CD4-positive, alpha-beta T cell treated with Interferon alpha-2 for 1 hour (primary cell): Measurements from ENCODE around the gene METTL5.
"Not testable (repeated sequence)": the region's sequence is repeated elsewhere in the genome, so short reads cannot be mapped to it uniquely, and the experiment has no call there.

Experiments used
- DNase-seq, 2 donors: peaks; one replicate each; pipeline ENCODE4 v3.0.0-alpha.2; 2020 to 2022

The METTL5 gene

GRCh38 chr2:169828141-169828811 is 3.6 kb upstream of the METTL5 start:
- DNase-seq, result peak; percentile 6 to 48

- DNase-seq, result peak; percentile 89 to 91
Measured at GRCh38 chr2:169827272-169828140, 2.8 kb upstream of the METTL5 start, which contains the start of gene UBR3. Gene UBR3 (plus strand): TSS chr2:169827454. CDS start chr2:169827508, 54 bp downstream.

- no peak for DNase-seq
Measured at GRCh38 chr2:169823996-169824372, 721 bp downstream of the METTL5 start.

DNA sequence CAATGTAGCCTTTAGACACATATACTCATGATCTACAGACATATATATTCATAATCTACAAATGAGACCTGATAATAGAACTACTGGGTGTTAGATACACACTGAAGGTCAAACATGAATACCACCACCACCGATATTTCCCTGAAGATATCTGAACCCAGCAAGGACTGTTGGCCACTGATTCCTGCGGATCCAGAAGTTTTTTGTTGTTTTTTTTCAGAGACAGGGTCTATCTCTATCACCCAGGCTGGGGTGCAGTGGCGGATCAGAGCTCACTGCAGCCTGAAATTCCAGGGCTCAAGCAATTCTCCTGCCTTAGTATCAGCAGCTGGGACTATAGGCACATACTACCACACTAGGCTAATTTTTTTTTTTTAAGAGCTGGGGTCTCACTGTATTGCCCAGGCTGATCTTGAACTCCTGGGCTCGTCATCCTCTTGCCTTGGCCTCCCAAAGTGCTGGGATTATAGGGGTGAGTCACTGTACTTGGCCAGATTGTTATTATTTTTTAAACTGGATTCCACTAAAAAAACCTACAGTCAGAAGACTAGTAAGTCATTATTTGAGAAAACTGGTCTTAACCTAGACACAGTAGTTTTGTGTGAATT is 1.8 kb downstream of the METTL5 start:
- DNase-seq, result no peak

DNA sequence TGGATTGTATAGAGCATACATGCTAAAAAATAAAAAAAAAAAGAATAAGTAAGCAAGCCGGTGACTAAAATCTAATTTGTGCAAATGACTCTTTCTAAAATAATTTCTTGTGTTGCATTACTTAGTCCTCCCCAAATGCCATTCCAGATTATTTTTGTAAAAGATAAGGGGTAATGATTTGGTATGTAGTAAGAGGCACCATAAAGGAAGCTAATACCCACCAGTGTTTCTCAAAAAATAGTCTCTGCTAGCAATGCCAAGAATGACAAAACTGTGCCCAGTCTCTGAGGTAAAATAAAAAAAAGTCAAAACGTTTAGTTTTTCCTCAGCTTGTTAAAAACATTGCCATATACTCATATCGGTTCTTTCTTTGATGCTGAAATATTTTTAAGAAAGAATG is 2.7 kb downstream of the METTL5 start:
- no peak for DNase-seq

GRCh38 chr2:169820101-169820500 is 4.6 kb downstream of the METTL5 start:
- DNase-seq, result not testable (repeated sequence)

DNA sequence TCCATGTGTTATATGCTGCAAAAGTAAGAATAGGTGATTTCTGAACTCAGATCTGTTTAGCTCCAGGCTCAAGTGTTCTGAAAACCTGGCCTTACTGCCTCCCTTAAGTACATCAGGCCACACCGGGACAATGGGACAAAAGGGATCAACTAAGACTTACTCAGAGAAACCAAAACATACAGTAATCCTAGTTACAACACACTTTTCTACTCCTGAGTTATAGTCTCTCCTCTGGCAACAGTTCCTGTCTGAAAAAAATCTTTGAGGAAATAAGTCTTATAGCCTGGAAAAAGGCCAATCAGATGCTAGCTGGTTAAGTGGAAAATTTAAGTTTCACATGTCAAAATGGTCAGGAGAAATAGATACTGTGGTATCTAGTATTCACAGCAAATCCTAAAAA is 5.6 kb downstream of the METTL5 start:
- DNase-seq, result no peak

GRCh38 chr2:169818241-169818640 is 6.5 kb downstream of the METTL5 start:
- DNase-seq, result no peak

DNA sequence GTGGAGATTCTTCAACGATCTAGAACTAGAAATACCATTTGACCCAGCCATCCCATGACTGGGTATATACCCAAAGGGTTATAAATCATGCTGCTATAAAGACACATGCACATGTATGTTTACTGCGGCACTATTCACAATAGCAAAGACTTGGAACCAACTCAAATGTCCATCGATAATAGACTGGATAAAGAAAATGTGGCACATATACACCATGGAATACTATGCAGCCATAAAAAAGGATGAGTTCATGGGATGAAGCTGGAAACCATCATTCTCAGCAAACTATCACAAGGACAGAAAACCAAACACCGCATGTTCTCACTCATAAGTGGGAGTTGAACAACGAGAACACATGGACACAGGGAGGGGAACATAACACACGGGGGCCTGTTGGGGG is 7.3 kb downstream of the METTL5 start:
- not testable (repeated sequence) for DNase-seq

DNA sequence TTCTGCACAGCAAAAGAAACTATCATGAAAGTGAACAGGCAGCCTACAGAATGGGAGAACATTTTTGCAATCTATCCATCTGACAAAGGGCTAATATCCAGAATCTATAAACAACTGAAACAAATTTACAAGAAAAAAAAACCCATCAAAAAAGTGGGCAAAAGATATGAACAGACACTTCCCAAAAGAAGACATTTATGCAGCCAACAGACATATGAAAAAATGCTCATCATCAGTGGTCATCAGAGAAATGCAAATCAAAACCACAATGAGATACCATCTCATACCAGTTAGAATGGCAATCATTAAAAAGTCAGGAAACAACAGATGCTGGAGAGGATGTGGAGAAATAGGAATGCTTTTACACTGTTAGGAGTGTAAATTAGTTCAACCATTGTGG is 7.7 kb downstream of the METTL5 start:
- DNase-seq, result not testable (repeated sequence)

GRCh38 chr2:169815849-169816248 is 8.9 kb downstream of the METTL5 start:
- DNase-seq, result no peak

- DNase-seq, result no peak
Measured at GRCh38 chr2:169808221-169808620, 16.5 kb downstream of the METTL5 start.

GRCh38 chr2:169806586-169806985 is 18.1 kb downstream of the METTL5 start:
- DNase-seq, result no peak

DNA sequence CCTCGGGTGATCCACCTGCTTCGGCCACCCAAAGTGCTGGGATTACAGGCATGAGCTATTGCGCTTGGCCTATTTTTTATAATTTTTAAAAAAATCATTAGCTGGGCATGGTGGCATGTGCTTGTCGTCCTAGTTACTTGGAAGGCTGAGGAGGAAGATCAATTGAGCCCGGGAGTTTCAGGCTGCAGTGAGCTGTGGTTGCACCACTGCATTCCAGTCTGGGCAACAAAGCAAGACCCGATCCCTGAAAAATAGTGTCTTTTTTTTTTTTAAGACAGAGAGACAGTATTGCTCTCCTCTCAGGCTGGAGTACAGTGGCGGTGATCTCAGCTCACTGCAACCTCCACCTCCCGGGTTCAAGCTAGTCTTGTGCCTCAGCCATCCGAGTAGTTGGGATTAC is 21.2 kb downstream of the METTL5 start:
- DNase-seq, result no peak

DNA sequence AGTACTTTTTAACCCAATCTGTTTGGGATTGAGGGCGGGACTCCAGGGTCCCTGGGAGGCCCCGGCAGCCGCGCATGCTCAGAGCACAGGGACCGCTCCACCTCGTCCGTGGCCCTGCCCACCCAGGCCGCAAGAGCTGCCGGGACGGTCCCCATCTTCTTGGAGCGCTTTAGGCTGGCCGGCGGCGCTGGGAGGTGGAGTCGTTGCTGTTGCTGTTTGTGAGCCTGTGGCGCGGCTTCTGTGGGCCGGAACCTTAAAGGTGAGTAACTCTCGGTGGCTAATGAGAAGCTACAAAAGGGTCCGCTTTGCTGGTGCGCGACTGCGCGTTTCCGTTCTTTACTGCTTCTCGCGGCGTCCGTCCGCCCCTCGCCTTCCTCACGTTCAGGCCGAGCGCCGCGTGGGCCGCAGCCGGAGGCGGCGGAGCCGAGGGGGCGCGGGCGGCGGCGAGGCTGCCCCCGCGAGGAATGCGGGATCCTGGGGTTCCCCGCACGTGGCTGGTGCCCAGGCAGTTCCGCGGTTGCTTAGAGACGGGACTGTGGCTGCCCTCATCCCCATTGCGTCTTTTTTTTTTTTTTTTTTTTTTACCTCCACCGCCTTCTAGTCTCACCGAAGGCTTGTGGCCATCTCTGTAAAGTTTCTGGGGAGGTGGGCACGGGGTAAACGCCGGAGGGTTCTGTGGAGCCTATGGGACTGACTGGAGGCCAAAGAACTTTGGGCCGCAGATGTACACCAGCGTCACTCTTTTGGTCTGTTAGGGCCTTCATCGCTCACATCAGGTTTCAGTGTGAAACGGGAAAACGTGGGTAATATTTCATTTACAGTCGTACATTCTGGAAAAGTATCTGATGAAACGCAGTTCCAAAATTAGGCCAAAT is 25.8 kb downstream of the METTL5 start, which contains the start of gene SSB:
TSS of gene SSB (plus strand) at position 154 of the 875 bp plus-strand sequence. CDS start 2,090 bp downstream, outside the sequence.
- peak; percentile 94 for DNase-seq

- DNase-seq, result no peak
Measured at GRCh38 chr2:169798397-169798717, 26.3 kb downstream of the METTL5 start.

DNA sequence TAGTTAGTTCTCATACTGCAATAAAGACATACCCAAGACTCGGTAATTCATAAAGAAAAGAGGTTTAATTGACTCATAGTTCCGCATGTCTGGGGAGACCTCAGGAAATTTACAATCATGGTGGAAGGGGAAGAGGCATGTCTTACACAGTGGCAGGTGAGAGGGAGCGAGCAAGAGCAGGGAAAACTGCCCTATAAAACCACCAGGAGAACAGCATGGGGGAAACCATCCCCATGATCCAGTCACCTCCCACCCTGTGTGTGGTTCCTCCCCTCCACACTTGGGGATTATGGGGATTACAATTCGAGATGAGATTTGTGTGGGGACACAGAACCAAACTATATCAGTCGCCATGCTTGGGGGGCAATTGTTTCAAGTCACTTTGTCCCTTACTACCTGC is 27.1 kb downstream of the METTL5 start:
- DNase-seq, result no peak

DNA sequence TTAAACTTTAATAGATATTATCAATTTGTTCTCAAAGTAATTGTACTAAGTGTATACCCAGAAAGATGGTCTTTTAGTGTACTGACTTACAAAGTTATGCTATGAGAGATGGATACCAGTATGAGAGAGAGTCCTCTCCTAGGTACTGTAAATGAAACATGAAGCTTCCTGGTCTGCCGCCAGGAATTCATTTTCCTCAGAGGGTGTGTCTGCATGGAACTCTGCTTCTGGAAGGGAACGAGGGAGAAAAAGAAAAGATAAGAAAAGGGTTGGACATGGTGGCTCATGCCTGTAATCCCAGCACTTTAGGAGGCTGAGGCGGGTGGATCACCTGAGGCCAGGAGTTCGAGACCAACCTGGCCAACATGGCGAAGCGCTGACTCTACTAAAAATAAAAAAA is 28.3 kb downstream of the METTL5 start:
- DNase-seq, result no peak

GRCh38 chr2:169795181-169795580 is 29.5 kb downstream of the METTL5 start:
- no peak for DNase-seq

GRCh38 chr2:169790581-169790980 is 34.1 kb downstream of the METTL5 start:
- no peak for DNase-seq

GRCh38 chr2:169782513-169782912 is 42.2 kb downstream of the METTL5 start:
- DNase-seq, result no peak

GRCh38 chr2:169781249-169782013 is 43.3 kb downstream of the METTL5 start:
- no peak for DNase-seq
